ENCODE results near the gene NECAB3.

Gene NECAB3

GRCh38 chr20:33716498-33716897 lies 42.3 kb upstream of the NECAB3 start:
- no peak for TF ChIP-seq CTCF (IDR thresholded peaks at IDR 0.05; ENCODE audit: low read depth, low read length)
- DNase-seq, result no peak
- peaks cover 4% of the 10 kb centered on the region for H3K36me3 ChIP-seq
- H3K4me3 ChIP-seq (ENCODE audit: low read depth, low read length), result no peak overlapping the region
- H3K9me3 ChIP-seq (ENCODE audit: severe bottlenecking), result no peaks in the 10 kb centered on the region
- H3K27me3 ChIP-seq (ENCODE audit: insufficient read depth, low read depth, severe bottlenecking), result no peaks in the 10 kb centered on the region
- no peak overlapping the region for H3K27ac ChIP-seq

GRCh38 chr20:33713865-33714367 lies 39.7 kb upstream of the NECAB3 start:
- H3K27ac ChIP-seq, result no peak overlapping the region
- no peak for TF ChIP-seq CTCF (IDR thresholded peaks at IDR 0.05; ENCODE audit: low read depth, low read length)

GRCh38 chr20:33711446-33711738 lies 37.2 kb upstream of the NECAB3 start:
- no peak for DNase-seq
- H3K27ac ChIP-seq, result no peak overlapping the region
- H3K9me3 ChIP-seq (ENCODE audit: severe bottlenecking), result no peaks in the 10 kb centered on the region
- H3K27me3 ChIP-seq (ENCODE audit: insufficient read depth, low read depth, severe bottlenecking), result no peaks in the 10 kb centered on the region
- no peak for TF ChIP-seq CTCF (IDR thresholded peaks at IDR 0.05; ENCODE audit: low read depth, low read length)
- H3K36me3 ChIP-seq, result peaks cover 8% of the 10 kb centered on the region
- H3K4me3 ChIP-seq (ENCODE audit: low read depth, low read length), result no peak overlapping the region

More at GRCh38 chr20:33713865-33714367, 39.7 kb upstream of the NECAB3 start:
- no peaks in the 10 kb centered on the region for H3K27me3 ChIP-seq (ENCODE audit: insufficient read depth, low read depth, severe bottlenecking)
- DNase-seq, result no peak
- no peaks in the 10 kb centered on the region for H3K9me3 ChIP-seq (ENCODE audit: severe bottlenecking)
- H3K36me3 ChIP-seq, result peaks cover 8% of the 10 kb centered on the region
- H3K4me3 ChIP-seq (ENCODE audit: low read depth, low read length), result no peak overlapping the region

- no peaks in the 10 kb centered on the region for H3K9me3 ChIP-seq (ENCODE audit: severe bottlenecking)
- DNase-seq, result no peak
- no peak overlapping the region for H3K27ac ChIP-seq
- H3K36me3 ChIP-seq, result peaks cover 8% of the 10 kb centered on the region
- TF ChIP-seq CTCF (IDR thresholded peaks at IDR 0.05; ENCODE audit: low read depth, low read length), result no peak
- no peaks in the 10 kb centered on the region for H3K27me3 ChIP-seq (ENCODE audit: insufficient read depth, low read depth, severe bottlenecking)
- H3K4me3 ChIP-seq (ENCODE audit: low read depth, low read length), result no peak overlapping the region
Observed at GRCh38 chr20:33710681-33711445, 36.6 kb upstream of the NECAB3 start.

GRCh38 chr20:33709905-33710541 lies 35.8 kb upstream of the NECAB3 start:
- Histone ChIP-seq H3K27me3 (ENCODE audit: insufficient read depth, low read depth, severe bottlenecking) (no peaks in the 10 kb centered on the region), H3K36me3 (peaks cover 8% of the 10 kb centered on the region), H3K27ac (no peak overlapping the region), H3K4me3 (ENCODE audit: low read depth, low read length) (no peak overlapping the region), H3K9me3 (ENCODE audit: severe bottlenecking) (no peaks in the 10 kb centered on the region)
- no peak for DNase-seq
- TF ChIP-seq CTCF (IDR thresholded peaks at IDR 0.05; ENCODE audit: low read depth, low read length), result no peak
